NCI-H1694 treated with DMSO at 0.1 percent for 48 hours (cell line): ENCODE results near the gene PTGER1.

ENCODE experiments used
- DNase-seq: peaks from one replicate; lab custom pipeline; 2025; lab: John Stamatoyannopoulos, UW

The PTGER1 gene

DNA sequence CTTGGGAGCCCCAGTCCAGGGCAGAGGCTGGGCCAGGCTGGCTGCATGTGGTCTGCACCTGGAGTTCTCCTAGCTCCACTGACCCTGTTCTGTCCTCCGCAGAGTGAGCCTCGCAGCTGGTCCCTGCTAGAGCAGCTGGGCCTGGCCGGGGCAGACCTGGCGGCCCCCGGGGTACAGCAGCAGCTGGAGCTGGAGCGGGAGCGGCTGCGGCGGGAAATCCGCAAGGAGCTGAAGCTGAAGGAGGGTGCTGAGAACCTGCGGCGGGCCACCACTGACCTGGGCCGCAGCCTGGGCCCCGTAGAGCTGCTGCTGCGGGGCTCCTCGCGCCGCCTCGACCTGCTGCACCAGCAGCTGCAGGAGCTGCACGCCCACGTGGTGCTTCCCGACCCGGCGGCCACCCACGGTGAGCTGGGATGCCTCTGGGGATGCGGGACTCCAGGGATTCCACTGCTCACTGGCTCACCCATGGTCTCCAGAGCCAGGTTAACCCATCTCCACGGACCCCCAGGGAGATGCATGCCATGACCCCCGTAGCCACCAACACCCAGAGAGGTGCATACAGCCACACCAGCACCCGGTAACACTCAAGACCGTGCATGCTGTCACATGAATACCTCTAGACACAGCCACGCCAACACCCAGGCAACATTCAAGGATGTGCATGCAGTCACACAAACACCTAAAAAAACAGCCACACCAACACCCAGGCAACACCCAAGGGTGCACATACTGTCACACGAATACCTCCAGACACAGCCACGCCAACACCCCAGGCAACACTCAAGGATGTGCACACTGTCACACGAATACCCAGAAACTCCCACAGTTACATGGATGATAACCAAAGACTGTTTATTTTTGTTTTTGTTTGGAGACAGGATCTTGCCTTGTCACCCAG lies 33.9 kb downstream of the PTGER1 start:
- DNase-seq: no peak

DNA sequence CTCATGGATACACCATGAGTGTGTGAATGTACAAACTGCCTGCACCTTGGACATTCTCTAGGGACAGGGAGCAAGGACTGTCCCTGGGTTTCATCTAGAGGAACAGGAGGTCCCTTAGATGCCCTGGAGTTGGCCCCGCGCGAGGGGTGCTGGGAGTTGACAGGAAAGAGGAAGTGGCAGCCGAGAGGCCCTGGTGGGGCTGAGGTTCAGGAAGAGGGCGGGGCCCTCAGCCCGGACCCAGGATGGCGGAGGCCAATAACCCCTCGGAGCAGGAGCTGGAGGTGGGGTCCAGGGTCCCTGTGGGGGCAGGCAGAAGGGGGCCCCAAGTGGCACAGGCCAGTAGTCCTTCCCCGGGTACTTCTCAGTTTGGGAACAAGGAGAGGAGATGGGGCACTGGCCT lies 35.1 kb downstream of the PTGER1 start:
- DNase-seq: no peak

DNA sequence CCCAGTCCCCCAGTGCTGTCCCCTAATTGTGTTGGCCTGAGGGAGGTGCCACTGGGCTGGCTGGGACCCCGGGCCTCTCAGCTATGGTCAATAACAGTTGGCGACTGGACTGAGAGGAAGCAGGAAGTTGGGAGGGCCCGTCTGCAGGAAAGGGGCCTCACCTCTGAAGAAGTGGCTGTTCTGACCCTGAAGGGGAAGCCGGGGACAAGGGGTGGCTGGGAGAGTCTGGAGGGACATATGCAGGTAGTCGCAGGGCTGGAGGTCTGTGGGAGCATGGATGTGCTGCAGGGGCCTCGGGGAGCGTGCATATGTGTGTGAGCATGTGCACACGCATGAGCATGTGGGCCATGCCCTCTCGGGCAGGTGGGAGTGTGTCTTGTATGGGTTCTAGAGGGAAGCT lies 36.1 kb downstream of the PTGER1 start:
- no peak for DNase-seq

DNA sequence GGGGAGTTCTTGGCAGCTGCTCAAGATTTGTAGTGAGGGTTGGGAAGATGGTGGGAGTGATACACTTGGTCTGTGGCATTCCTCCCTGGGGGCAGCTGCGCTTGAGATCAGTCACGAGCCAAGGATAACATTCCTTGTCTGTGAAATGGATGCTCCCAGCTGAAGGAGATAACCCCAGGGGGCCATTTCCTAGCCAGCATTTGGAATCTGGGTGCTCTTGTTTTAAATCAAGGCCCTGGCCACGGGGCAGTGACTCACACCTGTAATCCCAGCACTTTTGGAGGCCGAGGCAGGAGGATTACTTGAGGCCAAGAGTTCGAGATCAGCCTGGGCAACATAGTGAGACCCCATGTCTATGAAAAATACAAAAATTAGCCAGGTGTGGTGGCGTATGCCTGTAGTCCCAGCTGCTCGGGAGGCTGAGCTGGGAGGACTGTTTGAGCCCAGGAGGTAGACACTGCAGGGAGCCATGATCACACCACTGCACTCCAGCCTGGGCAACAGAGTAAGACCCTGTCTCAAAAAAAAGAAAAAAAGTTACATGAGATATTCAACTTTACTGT lies 37.5 kb downstream of the PTGER1 start:
- DNase-seq: no peak

DNA sequence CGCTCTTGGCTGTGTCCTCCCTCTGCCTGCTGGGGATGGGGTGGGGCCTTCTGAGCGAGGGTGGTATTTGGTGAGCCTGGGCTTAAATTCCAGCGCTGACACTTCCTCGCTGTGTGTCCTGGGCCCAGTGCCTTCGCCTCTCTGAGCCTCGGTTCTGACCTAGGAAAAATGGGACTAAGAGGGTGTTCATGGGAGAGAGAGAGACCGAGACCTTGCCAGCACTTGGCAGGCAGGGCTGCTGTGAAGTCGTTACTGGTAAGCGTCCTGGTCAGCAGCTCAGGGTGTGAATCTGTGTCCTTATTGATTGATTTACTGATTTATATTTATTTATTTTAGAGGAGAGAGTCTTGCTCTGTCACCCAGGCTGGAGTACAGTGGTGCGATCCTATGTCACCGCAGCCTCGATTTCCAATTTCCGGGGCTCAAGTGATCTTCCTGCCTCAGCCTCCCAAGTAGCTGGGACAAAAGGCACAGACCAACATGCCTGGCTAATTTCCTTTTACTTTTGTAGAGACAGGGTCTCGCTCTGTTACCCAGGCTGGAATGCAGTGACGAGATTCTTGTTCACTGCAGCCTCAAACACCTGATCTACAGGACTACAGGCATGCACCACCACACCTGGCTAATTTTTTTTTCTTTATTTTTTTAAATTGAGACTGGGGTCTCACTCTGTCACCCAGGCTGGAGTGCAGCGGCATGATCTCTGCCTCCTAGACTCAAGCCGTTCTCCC lies 39.7 kb downstream of the PTGER1 start:
- no peak for DNase-seq

DNA sequence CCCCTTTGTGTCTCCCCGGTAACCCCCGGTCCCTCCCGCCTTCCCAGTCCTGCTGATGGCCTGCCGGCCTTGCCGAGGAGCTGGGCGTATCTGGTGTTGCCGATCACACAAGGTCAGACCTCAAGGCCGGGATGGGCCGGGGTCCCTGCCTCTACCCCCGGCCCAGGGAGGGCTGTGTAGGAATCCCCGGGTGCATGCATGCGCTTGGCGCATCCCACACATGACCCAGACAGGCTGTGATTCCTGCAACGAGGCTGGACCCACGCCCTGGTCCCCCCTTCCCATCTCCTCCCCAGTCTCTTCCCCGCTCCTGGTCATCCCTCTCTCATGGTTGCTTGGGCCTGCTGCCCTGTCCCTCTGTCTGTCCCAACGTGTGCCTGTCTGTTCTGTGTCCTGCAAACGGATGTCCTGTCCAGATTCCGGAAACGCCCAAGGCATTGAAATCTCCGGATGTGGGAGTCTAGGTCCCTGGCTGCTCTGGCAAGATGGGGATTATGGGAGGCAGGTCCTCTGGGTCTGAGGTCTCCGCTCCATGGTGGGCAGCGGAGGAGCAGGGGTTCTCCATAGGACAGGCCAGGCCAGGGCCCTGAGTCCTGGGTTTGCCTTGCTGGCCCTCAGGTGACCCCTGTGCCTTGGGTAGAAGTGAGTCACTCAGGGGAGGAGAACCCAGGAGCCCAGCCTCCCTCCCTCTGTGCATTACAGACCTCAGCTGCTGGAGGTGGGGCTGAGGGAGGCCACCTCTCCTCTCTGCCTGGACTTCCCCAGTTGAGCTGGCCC lies 40.4 kb downstream of the PTGER1 start:
- DNase-seq: no peak

DNA sequence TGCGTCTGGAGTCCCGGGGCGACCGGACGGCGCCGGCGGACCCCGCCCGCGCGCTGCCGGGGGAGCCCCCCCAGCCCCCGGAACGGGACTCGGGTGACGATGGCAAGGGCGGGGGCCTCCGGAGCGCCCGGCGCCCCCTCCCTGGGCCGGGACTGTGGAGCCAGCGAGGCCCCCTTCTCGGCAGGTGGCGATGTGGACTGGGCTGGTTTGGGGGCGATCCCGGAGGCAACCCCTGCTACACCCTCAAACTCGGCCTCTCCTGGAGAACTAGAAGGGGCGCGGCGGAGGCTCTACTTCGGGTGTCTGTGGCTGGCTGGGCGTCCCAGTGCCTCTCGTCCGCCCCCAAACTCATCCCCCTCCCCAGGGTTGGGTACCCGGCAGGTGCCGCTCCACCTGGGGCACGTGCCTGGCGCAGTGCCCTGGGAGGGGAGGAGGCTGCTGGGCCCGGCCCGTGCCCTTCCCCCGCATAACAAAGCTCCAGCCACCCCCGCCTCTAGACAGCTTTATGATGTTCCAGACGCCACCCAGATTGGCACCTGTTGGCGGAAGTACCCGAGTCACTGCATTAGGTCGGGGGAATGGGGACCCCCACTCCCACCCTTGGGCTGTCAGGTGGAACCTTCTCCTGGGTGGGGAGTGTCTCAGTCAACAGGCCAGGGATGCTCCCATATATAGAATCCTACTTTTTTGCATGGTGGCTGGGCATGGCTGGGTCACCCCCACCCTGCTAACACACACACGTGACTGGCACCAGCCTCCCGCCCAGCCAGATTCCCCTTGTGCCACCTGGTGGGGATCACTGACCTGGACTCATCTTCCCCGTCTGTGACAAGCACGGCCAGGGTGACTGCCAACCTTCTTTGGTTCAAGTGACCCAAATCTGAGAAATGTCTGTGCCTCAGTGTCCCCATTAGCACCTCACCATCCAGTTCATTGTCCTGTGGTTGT lies 41.3 kb downstream of the PTGER1 start:
- DNase-seq: no peak

DNA sequence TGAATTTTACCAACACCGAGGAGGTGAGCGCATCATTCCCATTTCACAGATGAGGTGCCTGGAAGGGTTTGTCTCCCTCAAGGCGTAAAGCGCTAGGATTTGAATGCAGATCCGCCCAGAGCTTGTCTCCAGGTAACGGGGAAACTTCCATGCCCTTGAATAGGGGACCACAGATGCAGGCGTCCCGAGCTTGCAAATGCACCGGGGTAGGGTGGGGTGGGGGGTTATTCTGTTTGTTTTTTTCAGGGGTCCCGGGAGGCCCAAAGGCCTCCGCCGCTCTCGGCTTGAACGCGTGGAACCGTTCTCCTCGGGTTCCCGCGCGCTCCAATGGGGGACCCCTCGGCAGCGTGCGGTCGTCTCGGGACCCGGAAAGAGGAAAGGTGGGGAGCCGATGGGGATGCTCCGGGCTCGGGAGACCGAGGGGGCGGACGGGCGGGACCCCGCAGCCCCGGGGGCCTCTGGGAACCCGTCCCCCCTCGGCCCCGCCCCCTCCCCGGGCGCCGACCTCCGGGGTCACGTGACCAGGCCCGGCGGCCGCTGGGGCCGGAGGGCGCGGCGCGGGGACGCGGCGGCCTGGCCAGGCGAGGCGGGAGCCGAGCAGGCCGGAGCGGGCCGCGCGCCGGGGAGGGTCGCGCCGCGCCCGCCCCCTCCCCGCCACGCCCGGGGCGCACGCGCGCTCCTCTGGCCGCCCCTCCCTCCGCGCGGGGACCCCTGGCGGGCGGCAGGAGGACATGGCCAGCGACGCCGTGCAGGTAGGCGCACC lies 42.2 kb downstream of the PTGER1 start, which contains the start of gene PKN1:
TSS of gene PKN1 (plus strand) at position 516 of the 763 bp plus-strand sequence. CDS start at position 732, 216 bp downstream.
- peak; percentile 25 for DNase-seq

DNA sequence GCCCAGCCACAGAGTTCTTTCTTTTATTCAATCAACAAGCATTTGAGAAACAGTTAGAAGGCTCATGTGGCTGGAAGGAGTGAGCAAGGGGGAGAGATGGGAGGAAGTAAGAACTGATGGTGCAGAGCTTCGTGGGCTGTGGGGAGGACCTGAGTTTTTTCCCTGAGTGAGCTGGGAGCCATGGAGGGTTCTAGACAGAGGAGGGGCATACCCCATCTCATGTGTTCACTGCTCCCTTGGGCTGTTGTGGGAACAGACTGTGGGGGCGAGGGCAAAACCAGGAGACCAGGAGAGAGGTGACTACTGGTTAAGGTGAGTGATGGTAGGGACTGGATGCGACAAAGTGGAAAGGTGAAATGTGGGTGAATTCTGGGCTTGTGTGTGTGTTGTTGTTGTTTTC lies 44.4 kb downstream of the PTGER1 start:
- DNase-seq: no peak

DNA sequence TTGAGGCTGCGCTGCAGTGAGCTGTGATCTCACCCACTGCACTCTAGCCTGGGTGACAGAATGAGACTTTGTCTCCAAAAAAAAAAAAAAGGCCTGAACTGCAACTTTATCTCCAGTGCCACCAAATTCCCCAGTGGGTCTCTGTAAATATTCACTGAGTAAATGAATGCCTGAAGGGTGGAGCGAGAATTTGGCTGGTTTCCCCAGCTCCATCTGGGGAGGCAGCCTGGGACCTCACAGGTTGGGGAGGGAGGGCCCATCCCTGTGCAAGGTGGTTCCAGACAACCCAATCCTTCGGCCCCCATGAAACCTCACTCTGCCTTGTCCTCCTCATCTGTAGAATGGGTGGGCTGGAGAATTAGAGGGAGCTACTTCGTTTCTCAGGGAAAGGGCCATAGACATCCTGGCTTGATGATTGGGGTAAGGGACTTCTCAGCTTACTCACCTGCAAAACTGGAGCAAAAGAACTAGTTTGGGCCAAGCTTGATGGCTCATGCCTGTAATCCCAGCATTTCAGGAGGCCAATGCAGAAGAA lies 46.2 kb downstream of the PTGER1 start:
- DNase-seq: no peak

DNA sequence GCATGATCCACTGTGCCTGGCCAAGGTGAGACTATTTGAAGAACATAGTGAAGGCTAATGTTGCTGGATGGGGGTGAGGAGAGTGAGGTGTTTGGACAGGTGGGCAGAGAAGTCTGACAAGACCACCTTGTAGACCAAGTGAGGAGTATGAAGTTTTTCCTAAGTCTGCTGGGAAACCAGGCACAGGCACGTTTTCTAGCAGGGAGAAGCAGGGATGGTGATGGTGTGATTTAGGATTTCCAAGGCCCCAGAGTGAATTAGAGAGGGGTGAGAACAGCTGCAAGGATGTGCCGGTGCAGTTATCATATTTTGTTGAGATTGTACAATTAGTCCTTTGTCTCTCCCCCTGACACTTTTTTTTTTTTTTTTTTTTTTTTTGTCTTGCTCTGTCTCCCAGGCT lies 47.7 kb downstream of the PTGER1 start:
- no peak for DNase-seq

DNA sequence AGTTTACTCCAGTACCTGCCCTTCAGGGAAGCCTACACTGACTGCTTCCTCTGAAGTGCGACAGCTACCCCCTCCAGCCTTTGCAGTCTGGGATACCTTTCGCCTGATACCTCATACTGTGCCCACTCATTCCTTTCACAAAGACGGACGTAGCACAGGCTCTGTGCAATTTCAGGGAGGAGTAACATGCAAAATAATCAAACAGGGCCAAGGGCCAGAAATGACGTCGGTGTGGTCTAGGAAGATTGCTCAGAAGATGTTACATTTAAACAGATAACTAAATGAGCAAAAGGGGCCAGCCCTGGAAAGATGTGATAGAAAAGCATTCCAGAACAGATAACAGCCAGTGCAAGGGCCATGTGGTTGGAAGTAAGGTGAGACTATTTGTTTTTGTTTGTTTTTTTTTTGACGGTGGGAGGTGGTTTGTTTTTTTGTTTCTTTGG lies 49.4 kb downstream of the PTGER1 start:
- DNase-seq: no peak
